ENCODE data around the gene MRPS27. TPM values are rescaled to one million over a fixed set of nuclear protein-coding genes. Genes with fewer than 3 reads are reported as not detected.
A peak's percentile ranks its signal among the peaks of the same experiment; 100 is the strongest.

The MRPS27 gene
- total and polyA plus RNA-seq, 9 of the 15 experiments (the other 6 are each of a cell fraction or from before 2014, with no cell fraction given): 73.6 to 144 (median 106) TPM

DNA sequence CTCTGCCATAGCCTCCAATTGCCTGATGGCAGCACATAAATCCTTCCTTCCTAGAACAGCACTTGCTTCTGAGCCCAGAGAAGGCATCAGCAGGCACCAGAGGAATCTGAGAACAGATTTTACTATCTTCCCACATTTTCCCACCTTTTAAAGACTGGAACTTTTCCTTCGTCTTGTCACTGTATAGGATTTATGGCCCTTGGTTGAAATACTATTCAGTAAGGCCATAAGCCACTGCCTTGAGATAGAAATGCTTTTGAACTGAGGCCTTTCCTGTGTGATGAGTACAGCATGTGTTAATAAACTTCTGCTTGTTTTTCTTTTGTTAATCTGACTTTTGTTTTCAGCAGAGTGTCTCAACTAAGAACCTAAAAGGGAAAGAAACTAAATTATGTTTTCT lies 84.3 kb downstream of the MRPS27 start:
- no peaks in the 10 kb centered on the region for H3K9me1 ChIP-seq (ENCODE audit: control insufficient read depth, insufficient read depth, low read length)
- no peak overlapping the region for H3K4me3 ChIP-seq
- no TSS peak for BruUV-seq (replicated peaks)
- peak overlapping the region; percentile 88 for H3K27ac ChIP-seq (ENCODE audit: extremely low read depth, low read depth, low read length)
- H3K4me2 ChIP-seq (ENCODE audit: insufficient read depth, low read length): no peak overlapping the region
- no peak overlapping the region for H3K9ac ChIP-seq (ENCODE audit: insufficient read depth in 1 of 2, low read depth in 2 of 2, low read length in 2 of 2)
- in situ Hi-C loops (cut with MboI) (no loop called here), intact Hi-C loops (cut with micrococcal nuclease) (no loop called here)
- no peak overlapping the region for H2AFZ ChIP-seq (ENCODE audit: low read depth, low read length)
- DNase-seq (ENCODE audit: extremely low read depth in 1 of 4, low spot score in 3 of 4) (no peak), FAIRE-seq (peak; percentile 55), ATAC-seq (no peak)
- H3K4me1 ChIP-seq (replicated peaks in 1 of 2; ENCODE audit: control insufficient read depth in 2 of 2, insufficient read depth in 2 of 2, low read length in 2 of 2): peaks cover 0 to 67% of the 10 kb centered on the region in 2 experiments; a peak in 3 of 5 replicates
- 25% methylated on average over 1 of the region's 1 CpG for WGBS (ENCODE audit: insufficient coverage, low coverage, missing lambda C conversion rate)
- peaks cover 47% of the 10 kb centered on the region for H3K79me2 ChIP-seq (ENCODE audit: control insufficient read depth, insufficient read depth, low read length)
- no peaks in the 10 kb centered on the region for H4K20me1 ChIP-seq (replicated peaks; ENCODE audit: control insufficient read depth, insufficient read depth, low read length)
- ChIA-PET POLR2A (interaction anchor here (1.8 kb wide), 1 partner anchor 9 kb away, joined by 5 read pairs; no protein-coding TSS in a partner anchor), CTCF (ENCODE audit: low intra/inter-chr PET ratio) (no interaction called here)
- H3K27me3 ChIP-seq (ENCODE audit: control insufficient read depth in 2 of 2, insufficient read depth in 2 of 2, low read length in 2 of 2): no peaks in the 10 kb centered on the region
- no peaks in the 10 kb centered on the region for H3K9me3 ChIP-seq (replicated peaks; ENCODE audit: control insufficient read depth, insufficient read depth, low read depth, low read length)
- peaks cover 69% of the 10 kb centered on the region for H3K36me3 ChIP-seq (ENCODE audit: control insufficient read depth, insufficient read depth, low read length)
- peak; percentile 80 for TF ChIP-seq MEIS2 (IDR thresholded peaks at IDR 0.05; ENCODE audit: partially characterized antibody)
- no peak for TF ChIP-seq PRPF4 (IDR thresholded peaks at IDR 0.05; ENCODE audit: insufficient read depth, low read depth, low read length, poor library complexity, severe bottlenecking)
- no peak for TF ChIP-seq OTX1 (CRISPR knock-in tag; IDR thresholded peaks at IDR 0.05)
- TF ChIP-seq ARID4B (CRISPR knock-in tag; IDR thresholded peaks at IDR 0.05): no peak
- no peak for TF ChIP-seq TCF3 (CRISPR knock-in tag; IDR thresholded peaks at IDR 0.05)
- TF ChIP-seq SREBF1 (IDR thresholded peaks at IDR 0.05; ENCODE audit: borderline replicate concordance, low read depth, low read length): no peak
- no peak for TF ChIP-seq ZC3H11A (IDR thresholded peaks at IDR 0.05; ENCODE audit: low read depth, low read length)
- TF ChIP-seq, protein P1, sequence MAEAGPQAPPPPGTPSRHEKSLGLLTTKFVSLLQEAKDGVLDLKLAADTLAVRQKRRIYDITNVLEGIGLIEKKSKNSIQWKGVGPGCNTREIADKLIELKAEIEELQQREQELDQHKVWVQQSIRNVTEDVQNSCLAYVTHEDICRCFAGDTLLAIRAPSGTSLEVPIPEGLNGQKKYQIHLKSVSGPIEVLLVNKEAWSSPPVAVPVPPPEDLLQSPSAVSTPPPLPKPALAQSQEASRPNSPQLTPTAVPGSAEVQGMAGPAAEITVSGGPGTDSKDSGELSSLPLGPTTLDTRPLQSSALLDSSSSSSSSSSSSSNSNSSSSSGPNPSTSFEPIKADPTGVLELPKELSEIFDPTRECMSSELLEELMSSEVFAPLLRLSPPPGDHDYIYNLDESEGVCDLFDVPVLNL (CRISPR knock-in tag; IDR thresholded peaks at IDR 0.05; ENCODE audit: low read depth): no peak
- TF ChIP-seq SMAD4 (CRISPR knock-in tag; conservative IDR thresholded peaks at IDR 0.05): peak; percentile 37; the same call in 1 of the 2 replicates
- TF ChIP-seq EWSR1 (IDR thresholded peaks at IDR 0.05; ENCODE audit: borderline replicate concordance, low read depth, partially characterized antibody): no peak
- no peak for TF ChIP-seq STAT5A (IDR thresholded peaks at IDR 0.05; ENCODE audit: borderline replicate concordance, low read length)
- TF ChIP-seq, protein P2, sequence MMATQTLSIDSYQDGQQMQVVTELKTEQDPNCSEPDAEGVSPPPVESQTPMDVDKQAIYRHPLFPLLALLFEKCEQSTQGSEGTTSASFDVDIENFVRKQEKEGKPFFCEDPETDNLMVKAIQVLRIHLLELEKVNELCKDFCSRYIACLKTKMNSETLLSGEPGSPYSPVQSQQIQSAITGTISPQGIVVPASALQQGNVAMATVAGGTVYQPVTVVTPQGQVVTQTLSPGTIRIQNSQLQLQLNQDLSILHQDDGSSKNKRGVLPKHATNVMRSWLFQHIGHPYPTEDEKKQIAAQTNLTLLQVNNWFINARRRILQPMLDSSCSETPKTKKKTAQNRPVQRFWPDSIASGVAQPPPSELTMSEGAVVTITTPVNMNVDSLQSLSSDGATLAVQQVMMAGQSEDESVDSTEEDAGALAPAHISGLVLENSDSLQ (IDR thresholded peaks at IDR 0.05): peak; percentile 65
- no peak for TF ChIP-seq ZNF121 (CRISPR knock-in tag; conservative IDR thresholded peaks at IDR 0.05)
- TF ChIP-seq, protein P3, sequence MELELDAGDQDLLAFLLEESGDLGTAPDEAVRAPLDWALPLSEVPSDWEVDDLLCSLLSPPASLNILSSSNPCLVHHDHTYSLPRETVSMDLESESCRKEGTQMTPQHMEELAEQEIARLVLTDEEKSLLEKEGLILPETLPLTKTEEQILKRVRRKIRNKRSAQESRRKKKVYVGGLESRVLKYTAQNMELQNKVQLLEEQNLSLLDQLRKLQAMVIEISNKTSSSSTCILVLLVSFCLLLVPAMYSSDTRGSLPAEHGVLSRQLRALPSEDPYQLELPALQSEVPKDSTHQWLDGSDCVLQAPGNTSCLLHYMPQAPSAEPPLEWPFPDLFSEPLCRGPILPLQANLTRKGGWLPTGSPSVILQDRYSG (tag; conservative IDR thresholded peaks at IDR 0.05; ENCODE audit: low read depth): no peak
